ENCODE data around the gene CAMP. TPM values are rescaled to one million over a fixed set of nuclear protein-coding genes. Genes with fewer than 3 reads are reported as not detected.
"Not testable (repeated sequence)": the region's sequence is repeated elsewhere in the genome, so short reads cannot be mapped to it uniquely, and the experiment has no call there.

CAMP gene
- total RNA-seq: not detected in 2 replicates

DNA sequence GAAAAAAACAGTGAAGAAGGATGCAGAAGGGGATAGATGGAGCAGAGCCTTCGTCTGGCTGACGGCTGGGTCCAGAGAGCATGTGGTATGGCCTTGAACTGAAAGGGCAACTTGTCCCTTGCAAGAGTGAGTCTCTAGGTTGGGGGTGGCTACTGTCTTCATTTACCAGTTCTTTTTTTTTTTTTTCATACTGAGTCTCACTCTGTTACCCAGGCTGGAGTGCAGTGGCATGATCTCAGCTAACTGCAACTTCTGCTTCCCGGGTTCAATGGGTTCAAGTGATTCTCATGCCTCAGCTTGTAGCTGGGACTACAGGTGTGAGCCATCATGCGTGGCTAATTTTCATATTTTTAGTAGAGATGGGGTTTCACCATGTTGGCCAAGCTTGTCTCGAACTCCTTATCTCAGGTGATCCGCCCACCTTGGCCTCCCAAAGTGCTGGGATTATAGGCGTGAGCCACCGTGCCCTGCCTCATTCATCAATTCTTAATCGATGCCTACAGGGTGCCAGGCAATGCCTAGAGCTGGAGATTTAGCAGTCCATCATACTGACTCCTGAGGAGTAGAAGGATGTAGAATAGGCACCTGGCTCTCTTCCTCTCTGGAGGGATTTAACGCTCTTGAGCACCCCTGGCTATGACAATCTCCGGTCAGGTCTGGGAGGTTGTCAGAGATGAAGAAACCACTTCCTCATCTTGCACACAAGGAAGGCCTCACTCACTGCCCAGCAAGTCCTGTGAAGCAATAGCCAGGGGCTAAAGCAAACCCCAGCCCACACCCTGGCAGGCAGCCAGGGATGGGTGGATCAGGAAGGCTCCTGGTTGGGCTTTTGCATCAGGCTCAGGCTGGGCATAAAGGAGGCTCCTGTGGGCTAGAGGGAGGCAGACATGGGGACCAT is at the start of gene CAMP:
CAMP (plus strand) TSS at position 880 of the 898 bp plus-strand sequence; CDS start at position 897, 17 bp downstream.
- no peak for DNase-seq (ENCODE audit: low read depth, low spot score)

- no peak for DNase-seq (ENCODE audit: low read depth, low spot score)
Observed at GRCh38 chr3:48178072-48178471, 45.2 kb upstream of the CAMP start.

- no peak for DNase-seq (ENCODE audit: low read depth, low spot score)
Observed at GRCh38 chr3:48180021-48180420, 43.3 kb upstream of the CAMP start.

DNA sequence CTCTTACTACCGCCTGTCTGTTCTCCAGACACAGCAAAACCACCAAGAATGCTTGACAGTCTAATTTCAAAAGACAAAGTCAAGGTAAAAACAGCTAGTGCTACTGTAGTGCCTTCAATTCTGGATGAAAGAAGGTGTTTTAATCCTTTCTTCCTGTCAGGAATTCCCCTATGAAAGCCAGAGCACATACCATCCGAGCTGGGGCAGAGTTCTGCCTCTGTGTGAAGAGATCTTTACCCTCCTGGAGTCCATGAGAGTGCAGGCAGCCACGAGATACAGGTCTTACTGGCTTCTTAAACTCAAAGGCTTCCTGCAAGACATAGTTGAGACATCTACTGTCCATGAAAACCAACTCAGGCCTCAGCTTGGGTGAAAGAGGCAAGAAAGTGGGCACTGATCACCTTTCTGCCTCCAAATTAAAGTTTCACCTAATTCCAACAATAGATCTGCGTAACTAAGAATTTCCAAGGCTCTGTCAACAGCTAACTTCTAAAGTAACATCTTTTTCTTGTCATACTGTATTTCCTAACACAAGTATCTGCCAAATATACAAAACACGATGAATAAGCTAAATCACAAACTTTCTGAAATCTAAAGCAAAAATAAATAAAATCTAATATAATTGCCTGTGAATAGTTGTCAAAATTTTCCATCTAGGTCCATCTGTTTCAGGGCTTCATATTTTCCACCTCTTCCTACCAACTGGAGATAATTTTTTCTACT is 42.6 kb upstream of the CAMP start:
- DNase-seq (ENCODE audit: low read depth, low spot score): no peak

GRCh38 chr3:48184299-48184698 is 39.0 kb upstream of the CAMP start:
- no peak for DNase-seq (ENCODE audit: low read depth, low spot score)

DNA sequence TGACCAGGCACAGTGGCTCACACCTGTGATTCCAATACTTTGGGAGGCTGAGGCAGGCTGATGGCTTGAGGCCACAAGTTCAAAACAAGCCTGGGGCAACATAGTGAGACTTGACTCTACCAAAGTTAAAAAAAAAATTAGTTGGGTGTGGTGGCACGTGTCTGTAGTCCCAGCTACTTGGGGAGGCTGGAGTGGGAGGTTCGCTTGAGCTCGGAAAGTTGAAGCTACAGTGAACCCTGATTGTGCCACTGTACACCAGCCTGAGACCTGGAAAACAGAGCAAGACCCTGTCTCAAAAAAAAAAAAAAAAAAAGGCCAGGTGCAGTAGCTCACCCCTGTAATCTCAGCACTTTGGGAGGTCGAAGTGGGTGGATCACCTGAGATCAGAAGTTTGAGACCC is 38.2 kb upstream of the CAMP start:
- no peak for DNase-seq (ENCODE audit: low read depth, low spot score)

GRCh38 chr3:48186631-48187300 is 36.5 kb upstream of the CAMP start:
- DNase-seq (ENCODE audit: low read depth, low spot score): no peak

DNA sequence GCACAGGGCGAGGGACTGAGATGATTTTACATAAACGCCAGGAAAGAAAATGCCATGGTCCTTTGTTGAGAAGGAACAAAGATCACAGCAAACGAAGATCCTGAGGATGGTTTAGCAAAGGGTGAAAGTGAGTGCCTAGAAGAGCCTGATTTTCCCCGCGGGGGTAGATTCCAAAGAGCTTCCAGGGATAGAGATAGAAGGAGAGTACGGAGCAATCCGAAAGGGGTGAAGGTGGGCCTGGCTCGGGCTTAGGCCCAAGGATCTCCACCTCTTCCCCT is 36.1 kb upstream of the CAMP start:
- DNase-seq (ENCODE audit: low read depth, low spot score): no peak

DNA sequence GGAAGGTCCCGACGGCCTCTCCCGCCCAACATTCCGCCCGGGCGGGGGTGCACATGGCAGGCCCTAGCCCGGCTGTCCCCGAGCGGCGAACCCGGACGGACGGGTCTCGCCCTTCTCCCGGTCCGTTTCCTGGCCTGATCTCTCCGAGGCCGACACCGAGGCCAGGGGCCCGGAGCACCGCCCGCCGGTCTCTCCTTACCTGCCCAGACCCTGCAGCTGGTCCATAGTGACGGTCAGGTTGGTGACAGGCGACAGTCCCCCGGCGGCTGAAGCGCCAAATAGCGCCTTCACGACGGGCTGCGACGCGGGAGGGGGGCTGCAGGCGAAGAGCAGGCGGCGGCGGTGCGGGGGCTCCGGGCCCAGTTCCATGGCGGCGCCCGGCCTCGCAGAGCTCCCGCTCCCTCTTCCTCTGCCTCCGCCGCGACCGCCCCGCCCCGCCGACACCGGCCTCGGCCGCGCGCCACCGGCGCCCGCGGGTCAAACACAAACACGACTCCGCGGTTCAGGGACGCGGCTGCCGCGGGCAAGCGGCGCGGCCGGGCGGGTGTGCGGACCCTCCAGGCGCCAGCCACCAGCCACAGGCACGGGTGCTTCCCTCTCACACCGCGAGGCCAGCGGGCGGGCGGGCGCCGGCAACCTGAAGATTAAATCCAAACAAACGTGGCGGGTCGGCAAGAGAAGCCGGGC is 35.6 kb upstream of the CAMP start:
- peak; percentile 19 for DNase-seq (ENCODE audit: low read depth, low spot score)

GRCh38 chr3:48188266-48189201 is 34.8 kb upstream of the CAMP start, which contains the start of gene CDC25A:
TSS of gene CDC25A (minus strand) at chr3:48188417. CDS start at chr3:48187947, 470 bp downstream.
- DNase-seq (ENCODE audit: low read depth, low spot score): peak; percentile 97

DNA sequence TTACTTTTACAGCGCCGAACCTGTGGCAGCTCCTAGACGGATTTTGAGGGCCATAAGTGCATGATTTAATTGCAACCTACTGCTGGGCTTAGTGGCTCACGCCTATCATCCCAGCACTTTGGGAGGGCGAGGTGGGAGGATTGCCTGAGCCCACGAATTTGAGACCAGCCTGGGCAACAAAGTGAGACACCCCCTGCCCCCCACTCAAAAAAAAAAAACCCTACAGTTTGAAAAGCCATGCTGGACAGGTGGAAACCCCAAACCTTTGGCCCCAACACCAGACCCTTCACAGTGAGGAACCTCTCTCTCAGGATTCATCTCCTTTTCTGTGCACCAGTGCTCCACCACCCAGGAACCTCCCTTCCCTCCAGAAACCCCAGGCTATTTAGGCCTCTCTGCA is 34.0 kb upstream of the CAMP start:
- DNase-seq (ENCODE audit: low read depth, low spot score): no peak

- DNase-seq (ENCODE audit: low read depth, low spot score): no peak
Observed at GRCh38 chr3:48190911-48191310, 32.4 kb upstream of the CAMP start.

GRCh38 chr3:48194446-48195071 is 28.7 kb upstream of the CAMP start:
- DNase-seq (ENCODE audit: low read depth, low spot score): no peak

- no peak for DNase-seq (ENCODE audit: low read depth, low spot score)
Observed at GRCh38 chr3:48196611-48197010, 26.7 kb upstream of the CAMP start.

DNA sequence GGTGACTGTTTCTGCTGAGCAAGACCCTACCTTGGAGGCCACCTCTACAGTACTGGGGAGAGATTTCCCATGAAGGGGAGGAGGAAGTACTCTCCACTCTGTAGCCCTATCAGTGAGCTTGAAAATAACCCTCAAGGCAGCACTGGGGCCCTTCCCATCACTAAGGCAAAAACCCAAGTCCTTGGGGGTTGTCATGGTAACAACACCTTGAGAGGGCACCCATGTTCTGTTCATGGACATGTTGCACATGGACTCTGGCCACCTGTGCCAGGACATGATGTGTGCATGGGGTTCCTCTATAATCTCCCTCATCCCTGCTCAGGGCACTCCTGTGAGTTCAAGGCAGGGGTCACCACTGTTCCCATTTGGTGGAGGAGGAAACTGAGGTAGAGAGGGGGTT is 24.2 kb upstream of the CAMP start:
- no peak for DNase-seq (ENCODE audit: low read depth, low spot score)

- DNase-seq (ENCODE audit: low read depth, low spot score): no peak
Observed at GRCh38 chr3:48202632-48203031, 20.7 kb upstream of the CAMP start.

DNA sequence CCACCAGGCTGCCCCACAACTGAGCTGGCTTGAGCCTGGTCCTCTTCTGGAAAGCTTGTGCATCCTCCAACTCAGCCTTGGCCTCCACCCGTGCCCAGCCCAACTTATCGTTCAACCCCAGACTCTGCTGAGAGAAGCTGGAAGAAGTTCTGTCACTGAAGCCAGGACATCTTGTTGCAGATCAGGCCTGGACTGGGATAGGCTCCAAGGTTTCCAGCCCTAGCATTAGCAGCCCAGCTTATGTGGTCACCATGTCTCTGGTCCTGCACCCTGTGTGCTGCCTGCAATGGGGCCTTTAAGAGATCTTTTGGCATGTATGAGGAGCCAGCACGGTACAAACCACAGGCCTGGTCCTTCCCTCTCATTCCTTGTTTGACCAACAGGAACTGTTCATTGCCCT is 15.2 kb upstream of the CAMP start:
- no peak for DNase-seq (ENCODE audit: low read depth, low spot score)

- no peak for DNase-seq (ENCODE audit: low read depth, low spot score)
Observed at GRCh38 chr3:48209445-48209844, 13.8 kb upstream of the CAMP start.

DNA sequence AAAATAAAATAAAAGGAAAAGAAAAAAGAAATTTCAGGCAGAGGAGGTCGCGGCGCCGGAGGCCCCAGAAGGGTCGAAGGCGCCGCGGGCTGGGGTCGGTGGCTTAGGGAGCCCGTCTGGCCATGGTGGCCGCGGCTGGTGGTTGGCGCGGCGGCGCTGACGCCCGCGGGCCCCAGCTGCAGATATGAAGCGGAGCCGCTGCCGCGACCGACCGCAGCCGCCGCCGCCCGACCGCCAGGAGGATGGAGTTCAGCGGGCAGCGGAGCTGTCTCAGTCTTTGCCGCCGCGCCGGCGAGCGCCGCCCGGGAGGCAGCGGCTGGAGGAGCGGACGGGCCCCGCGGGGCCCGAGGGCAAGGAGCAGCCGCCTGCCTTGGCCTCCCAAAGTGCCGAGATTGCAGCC is 12.8 kb upstream of the CAMP start:
- not testable (repeated sequence) for DNase-seq (ENCODE audit: low read depth, low spot score)

DNA sequence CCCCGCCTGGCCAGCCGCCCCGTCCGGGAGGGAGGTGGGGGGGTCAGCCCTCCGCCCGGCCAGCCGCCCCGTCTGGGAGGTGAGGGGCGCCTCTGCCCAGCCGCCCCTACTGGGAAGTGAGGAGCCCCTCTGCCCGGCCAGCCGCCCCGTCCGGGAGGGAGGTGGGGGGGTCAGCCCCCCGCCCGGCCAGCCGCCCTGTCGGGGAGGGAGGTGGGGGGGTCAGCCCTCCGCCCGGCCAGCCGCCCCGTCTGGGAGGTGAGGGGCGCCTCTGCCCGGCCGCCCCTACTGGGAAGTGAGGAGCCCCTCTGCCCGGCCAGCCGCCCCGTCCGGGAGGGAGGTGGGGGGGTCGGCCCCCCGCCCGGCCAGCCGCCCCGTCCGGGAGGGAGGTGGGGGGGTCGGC is 11.5 kb upstream of the CAMP start:
- not testable (repeated sequence) for DNase-seq (ENCODE audit: low read depth, low spot score)
